Esophagus muscularis mucosa (tissue), 4 donors: ENCODE measurements around the gene OSBP2. TPM values are rescaled to one million over a fixed set of nuclear protein-coding genes. Genes with fewer than 3 reads are reported as not detected.

Source experiments
- DNase-seq: peaks from one replicate; pipeline ENCODE4 v3.0.0-alpha.2; 2017; ENCODE audit errors: extremely low spot score
- H3K27ac ChIP-seq, 4 donors: fragments of 200-600 bp; sonication (generic); replicated peaks in 1 of 4; 1 replicate in 3 of 4; 2 replicates in 1 of 4; pipeline ENCODE4 v1.5.1; 2016 to 2019; ENCODE audit warnings: mild to moderate bottlenecking in 1 of 4
- H3K27me3 ChIP-seq, 4 donors: fragments of 200-600 bp; sonication (generic); one replicate each; pipeline versions ENCODE4 v1.5.1 to v1.6.0; 2016 to 2019
- H3K36me3 ChIP-seq, 4 donors: fragments of 200-600 bp; sonication (generic); one replicate each; pipeline ENCODE4 v1.5.1; 2016 to 2019
- H3K4me1 ChIP-seq, 4 donors: fragments of 200-600 bp; sonication (generic); one replicate each; pipeline ENCODE4 v1.5.1; 2016 to 2019
- H3K4me3 ChIP-seq, 4 donors: fragments of 200-600 bp; sonication (generic); 1 replicate in 2 of 4; 2 replicates in 2 of 4; pipeline ENCODE4 v1.5.1; 2016 to 2019; ENCODE audit warnings: mild to moderate bottlenecking in 4 of 4, moderate library complexity in 1 of 4
- H3K9me3 ChIP-seq, 4 donors: fragments of 200-600 bp; sonication (generic); 1 replicate in 3 of 4; 2 replicates in 1 of 4; pipeline ENCODE4 v1.5.1; 2016 to 2019
- EP300 ChIP-seq: sonication (generic); formaldehyde crosslinking; IDR thresholded peaks from one replicate; pipeline ENCODE4 v1.6.1; 2017; ENCODE audit warnings: antibody characterized with exemption
- POLR2A ChIP-seq: fragments of 450-650 bp; IDR thresholded peaks from one replicate; pipeline ENCODE4 v1.6.1; 2017; ENCODE audit warnings: antibody characterized with exemption, moderate library complexity, mild to moderate bottlenecking, low read depth
- POLR2AphosphoS5 ChIP-seq, 2 donors: sonication (generic); formaldehyde crosslinking; IDR thresholded peaks; one replicate each; pipeline ENCODE4 v1.6.1; 2017; ENCODE audit warnings: antibody characterized with exemption in 2 of 2
- WGBS: methylation state at CpG from one replicate; pipeline ENCODE4 v1.1.5; 2018; 5-methylcytosine and 5-hydroxymethylcytosine counted together
- intact Hi-C: fragments of 100-400 bp; cut with DNase I; formaldehyde crosslinking; loops from one replicate; pipeline ENCODE4 v1.15.1; 2023
- total RNA-seq, 4 donors: library from RNA; depleted of rRNA; stranded (reverse); fragments of >200 nt; gene quantifications; one replicate each; pipeline versions ENCODE4 v1.1.0 to v1.2.1, GENCODE V29; 2016
- TF ChIP-seq, protein P1 (sequence below), 3 experiments: fragments of 200-600 bp in 2 of 3; fragments of 450-650 bp in 1 of 3; sonication (generic) in 2 of 3; IDR thresholded peaks; one replicate each; pipeline ENCODE4 v1.5.1; 2017 to 2019; ENCODE audit warnings: antibody characterized with exemption in 3 of 3, mild to moderate bottlenecking in 2 of 3, moderate library complexity in 1 of 3

The OSBP2 gene
- total RNA-seq, 4 donors from 2014 or later, result 0.42 to 4.6 (median 2.9) TPM

GRCh38 chr22:30887453-30887852 is 192.8 kb downstream of the OSBP2 start:
- Histone ChIP-seq H3K4me3 (no peak overlapping the region), H3K4me1 (no peaks in the 10 kb centered on the region), H3K36me3 (peaks cover 0 to 22% (median 15%) of the 10 kb centered on the region in 4 donors), H3K27ac (no peak overlapping the region), H3K9me3 (no peaks in the 10 kb centered on the region), H3K27me3 (no peaks in the 10 kb centered on the region)
- TF ChIP-seq POLR2A (no peak), POLR2AphosphoS5 (IDR thresholded peaks at IDR 0.05) (no peak), EP300 (no peak)
- TF ChIP-seq, protein P1, sequence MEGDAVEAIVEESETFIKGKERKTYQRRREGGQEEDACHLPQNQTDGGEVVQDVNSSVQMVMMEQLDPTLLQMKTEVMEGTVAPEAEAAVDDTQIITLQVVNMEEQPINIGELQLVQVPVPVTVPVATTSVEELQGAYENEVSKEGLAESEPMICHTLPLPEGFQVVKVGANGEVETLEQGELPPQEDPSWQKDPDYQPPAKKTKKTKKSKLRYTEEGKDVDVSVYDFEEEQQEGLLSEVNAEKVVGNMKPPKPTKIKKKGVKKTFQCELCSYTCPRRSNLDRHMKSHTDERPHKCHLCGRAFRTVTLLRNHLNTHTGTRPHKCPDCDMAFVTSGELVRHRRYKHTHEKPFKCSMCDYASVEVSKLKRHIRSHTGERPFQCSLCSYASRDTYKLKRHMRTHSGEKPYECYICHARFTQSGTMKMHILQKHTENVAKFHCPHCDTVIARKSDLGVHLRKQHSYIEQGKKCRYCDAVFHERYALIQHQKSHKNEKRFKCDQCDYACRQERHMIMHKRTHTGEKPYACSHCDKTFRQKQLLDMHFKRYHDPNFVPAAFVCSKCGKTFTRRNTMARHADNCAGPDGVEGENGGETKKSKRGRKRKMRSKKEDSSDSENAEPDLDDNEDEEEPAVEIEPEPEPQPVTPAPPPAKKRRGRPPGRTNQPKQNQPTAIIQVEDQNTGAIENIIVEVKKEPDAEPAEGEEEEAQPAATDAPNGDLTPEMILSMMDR (IDR thresholded peaks at IDR 0.05), result no peak
- no peak for DNase-seq
- 96% methylated on average over 4 of the region's 11 CpGs for WGBS
- intact Hi-C loops, result no loop called here

DNA sequence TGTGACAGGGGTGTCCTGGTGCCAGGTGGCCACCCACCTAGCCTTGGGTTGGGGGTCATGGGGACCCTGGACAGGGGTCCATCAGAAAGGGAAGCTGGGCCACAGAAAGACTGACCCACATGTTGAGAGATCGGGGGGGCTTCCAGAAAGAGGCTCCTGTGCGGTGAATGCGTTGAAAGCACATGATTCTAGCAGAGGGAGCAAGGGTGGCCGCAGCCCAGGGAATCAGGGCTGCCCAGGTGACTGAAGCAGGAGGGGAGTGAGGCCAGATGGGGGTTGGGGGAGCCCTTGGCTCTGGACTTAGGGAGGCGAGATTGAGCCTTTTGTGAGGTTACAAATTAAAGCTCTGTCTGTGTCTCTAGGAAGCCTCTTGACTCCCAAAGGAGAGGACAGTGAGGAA is 193.2 kb downstream of the OSBP2 start:
- intact Hi-C loops, result no loop called here
- WGBS, result 88% methylated on average over 5 of the region's 5 CpGs
- Histone ChIP-seq H3K36me3 (peaks cover 0 to 26% (median 17%) of the 10 kb centered on the region in 4 donors), H3K4me3 (no peak overlapping the region), H3K27me3 (no peaks in the 10 kb centered on the region), H3K9me3 (no peaks in the 10 kb centered on the region), H3K27ac (no peak overlapping the region), H3K4me1 (no peaks in the 10 kb centered on the region)
- TF ChIP-seq, protein P1 (IDR thresholded peaks at IDR 0.05), result no peak
- TF ChIP-seq EP300, result no peak
- TF ChIP-seq POLR2AphosphoS5 (IDR thresholded peaks at IDR 0.05), result no peak
- TF ChIP-seq POLR2A, result no peak
- no peak for DNase-seq

DNA sequence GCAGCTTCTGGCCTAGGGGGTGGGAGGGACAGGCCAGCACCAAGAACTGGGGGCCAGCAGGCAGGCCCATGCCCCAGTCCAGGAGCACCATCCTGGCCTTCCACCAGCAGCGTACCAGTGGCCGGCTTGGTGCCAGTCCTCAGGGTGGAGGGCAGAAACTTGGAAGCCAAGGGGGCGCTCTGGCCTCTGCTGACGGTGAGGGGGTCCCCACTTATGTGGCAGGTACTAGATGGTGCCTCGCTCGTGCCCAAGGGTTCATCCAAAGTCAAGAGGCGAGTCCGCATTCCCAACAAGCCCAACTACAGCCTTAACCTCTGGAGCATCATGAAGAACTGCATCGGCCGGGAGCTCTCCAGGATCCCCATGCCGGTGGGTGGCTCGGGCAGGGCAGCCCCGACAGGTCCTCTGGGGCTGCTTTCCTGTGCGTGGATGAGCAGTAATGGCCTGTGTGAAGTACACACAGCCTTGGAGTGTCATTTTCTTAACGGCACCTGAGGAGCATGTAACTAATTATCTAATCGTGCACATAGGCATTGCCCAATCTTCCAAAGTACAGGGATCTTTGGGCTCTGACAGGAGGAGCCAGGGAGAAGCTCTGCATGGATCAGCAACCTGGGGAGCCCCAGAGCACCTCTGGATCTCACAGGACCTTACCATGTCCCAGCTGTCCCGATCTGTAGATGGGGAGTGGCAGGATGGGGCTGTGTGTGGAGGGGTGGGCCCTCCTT is 194.8 kb downstream of the OSBP2 start:
- WGBS, result 100% methylated on average over 3 of the region's 17 CpGs
- intact Hi-C loops, result no loop called here
- no peaks in the 10 kb centered on the region for H3K9me3 ChIP-seq
- H3K4me3 ChIP-seq, result no peak overlapping the region
- DNase-seq, result no peak
- H3K27me3 ChIP-seq, result no peaks in the 10 kb centered on the region
- no peak overlapping the region for H3K27ac ChIP-seq
- H3K36me3 ChIP-seq, result peaks cover 0 to 37% (median 26%) of the 10 kb centered on the region in 4 donors
- TF ChIP-seq, protein P1 (IDR thresholded peaks at IDR 0.05), result no peak
- TF ChIP-seq POLR2A (no peak), EP300 (no peak), POLR2AphosphoS5 (IDR thresholded peaks at IDR 0.05) (no peak)
- no peaks in the 10 kb centered on the region for H3K4me1 ChIP-seq

- intact Hi-C loops, result no loop called here
- H3K4me3 ChIP-seq, result no peak overlapping the region
- H3K4me1 ChIP-seq, result no peaks in the 10 kb centered on the region
- peaks cover 0 to 39% (median 27%) of the 10 kb centered on the region in 4 donors for H3K36me3 ChIP-seq
- no peaks in the 10 kb centered on the region for H3K9me3 ChIP-seq
- no peak for DNase-seq
- no peak overlapping the region for H3K27ac ChIP-seq
- TF ChIP-seq POLR2A, result no peak
- TF ChIP-seq EP300, result no peak
- no peak for TF ChIP-seq POLR2AphosphoS5 (IDR thresholded peaks at IDR 0.05)
- TF ChIP-seq, protein P1 (IDR thresholded peaks at IDR 0.05), result no peak
- 93% methylated on average over 9 of the region's 9 CpGs for WGBS
- no peaks in the 10 kb centered on the region for H3K27me3 ChIP-seq
Measured at GRCh38 chr22:30889996-30890480, 195.4 kb downstream of the OSBP2 start.
